Limb (tissue), 2 donors: ENCODE measurements around the gene FSD1L.
A peak's percentile ranks its signal among the peaks of the same experiment; 100 is the strongest.
"Not testable (repeated sequence)": the region's sequence is repeated elsewhere in the genome, so short reads cannot be mapped to it uniquely, and the experiment has no call there.

Source experiments
- DNase-seq, 2 donors: peaks; one replicate each; pipeline ENCODE4 v3.0.0-alpha.2; 2016; ENCODE audit errors: extremely low spot score in 2 of 2

FSD1L gene

GRCh38 chr9:105484226-105484625 is 36.4 kb downstream of the FSD1L start:
- DNase-seq = no peak

- DNase-seq = no peak
These were observed 37.3 kb downstream of the FSD1L start for GRCh38 chr9:105485131-105485530.

- no peak for DNase-seq
These were observed 49.0 kb downstream of the FSD1L start for GRCh38 chr9:105496826-105497225.

- DNase-seq = no peak
These were observed 49.9 kb downstream of the FSD1L start for GRCh38 chr9:105497704-105498103.

GRCh38 chr9:105500108-105500766 is 52.4 kb downstream of the FSD1L start:
- no peak for DNase-seq

- no peak for DNase-seq
These were observed 53.6 kb downstream of the FSD1L start for GRCh38 chr9:105501414-105501813.

- no peak for DNase-seq
These were observed 54.4 kb downstream of the FSD1L start for GRCh38 chr9:105502276-105502675.

- DNase-seq = no peak
These were observed 56.0 kb downstream of the FSD1L start for GRCh38 chr9:105503881-105504280.

GRCh38 chr9:105507096-105507790 is 59.4 kb downstream of the FSD1L start:
- DNase-seq = no peak

- no peak for DNase-seq
These were observed 60.7 kb downstream of the FSD1L start for GRCh38 chr9:105508530-105508929.

GRCh38 chr9:105510024-105510423 is 62.2 kb downstream of the FSD1L start:
- no peak for DNase-seq

GRCh38 chr9:105511446-105511845 is 63.6 kb downstream of the FSD1L start:
- no peak for DNase-seq

GRCh38 chr9:105515811-105516413 is 68.1 kb downstream of the FSD1L start:
- DNase-seq = no peak

GRCh38 chr9:105519710-105520369 is 72.0 kb downstream of the FSD1L start:
- DNase-seq = peak in 1 of 2 donors; percentile 38

- DNase-seq = not testable (repeated sequence)
These were observed 73.2 kb downstream of the FSD1L start for GRCh38 chr9:105520992-105521391.

GRCh38 chr9:105522618-105523385 is 75.0 kb downstream of the FSD1L start:
- DNase-seq = not testable (repeated sequence)

GRCh38 chr9:105531530-105531929 is 83.7 kb downstream of the FSD1L start:
- DNase-seq = no peak

- DNase-seq = no peak
These were observed 88.3 kb downstream of the FSD1L start for GRCh38 chr9:105535920-105536668.

GRCh38 chr9:105539452-105539851 is 91.6 kb downstream of the FSD1L start:
- no peak for DNase-seq

GRCh38 chr9:105541838-105542237 is 94.0 kb downstream of the FSD1L start:
- no peak for DNase-seq

- DNase-seq = no peak
These were observed 106.2 kb downstream of the FSD1L start for GRCh38 chr9:105554042-105554441.
